Upper lobe of left lung (tissue), 6 donors: ENCODE results near the gene CPSF7. TPM values are rescaled to one million over a fixed set of nuclear protein-coding genes. Genes with fewer than 3 reads are reported as not detected.
"Not testable (repeated sequence)": the region's sequence is repeated elsewhere in the genome, so short reads cannot be mapped to it uniquely, and the experiment has no call there.

ENCODE experiments used
- ATAC-seq, 2 donors: fragments of 200-7000 bp; cut with Tn5 transposase; one replicate each; pipeline ENCODE4 v1.9.1; 2022; ENCODE audit warnings: mild to moderate bottlenecking in 2 of 2, moderate library complexity in 2 of 2; ENCODE audit not compliant: low FRiP score in 2 of 2
- DNase-seq, 2 donors: peaks; one replicate each; pipeline ENCODE4 v3.0.0-alpha.2; 2019 to 2020
- H3K27ac ChIP-seq, 4 donors: fragments of 200-600 bp; sonication (generic); one replicate each; pipeline ENCODE4 v1.5.1; 2016 to 2019
- H3K27me3 ChIP-seq, 4 donors: fragments of 200-600 bp; sonication (generic); one replicate each; pipeline ENCODE4 v1.5.1; 2017 to 2019
- H3K36me3 ChIP-seq, 4 donors: fragments of 200-600 bp; sonication (generic); one replicate each; pipeline ENCODE4 v1.5.1; 2016 to 2019
- H3K4me1 ChIP-seq, 4 donors: fragments of 200-600 bp; sonication (generic); one replicate each; pipeline ENCODE4 v1.5.1; 2018 to 2019
- H3K4me3 ChIP-seq, 4 donors: fragments of 200-600 bp; sonication (generic); one replicate each; pipeline ENCODE4 v1.5.1; 2017 to 2019; ENCODE audit warnings: mild to moderate bottlenecking in 2 of 4, moderate library complexity in 1 of 4
- H3K9me3 ChIP-seq, 4 donors: fragments of 200-600 bp; sonication (generic); one replicate each; pipeline ENCODE4 v1.5.1; 2018 to 2019
- CTCF ChIP-seq, 6 experiments: fragments of 450-650 bp in 4 of 6; fragments of 200-600 bp in 2 of 6; sonication (generic) in 2 of 6; IDR thresholded peaks; one replicate each; pipeline ENCODE4 v1.5.1; 2016 to 2019; ENCODE audit warnings: antibody characterized with exemption in 6 of 6
- EP300 ChIP-seq, 4 donors: sonication (generic); formaldehyde crosslinking; IDR thresholded peaks; one replicate each; pipeline ENCODE4 v1.5.1; 2017; ENCODE audit warnings: antibody characterized with exemption in 4 of 4, control low read depth in 2 of 4
- POLR2A ChIP-seq, 4 donors: fragments of 450-650 bp; IDR thresholded peaks; one replicate each; pipeline ENCODE4 v1.5.1; 2016 to 2017; ENCODE audit warnings: antibody characterized with exemption in 4 of 4, mild to moderate bottlenecking in 2 of 4
- POLR2AphosphoS5 ChIP-seq, 2 donors: sonication (generic); formaldehyde crosslinking; IDR thresholded peaks; one replicate each; pipeline ENCODE4 v1.5.1; 2017; ENCODE audit warnings: antibody characterized with exemption in 2 of 2
- WGBS, 2 donors: methylation state at CpG; one replicate each; pipeline ENCODE4 v1.1.5; 2017 to 2018; 5-methylcytosine and 5-hydroxymethylcytosine counted together
- total RNA-seq, 6 donors: library from RNA; depleted of rRNA in 4 of 6; stranded (reverse); fragments of >200 nt in 4 of 6; gene quantifications; one replicate each; pipeline versions ENCODE4 v1.1.0 to v1.2.1, GENCODE V29; 2016 to 2021
- donor health status: DM: no; HTN: no; CAD: no; lungs with moderate emphysema.
- donor health status: DM: no; HTN: yes; CAD: no; lungs with severe emphysema.

Gene CPSF7
- total RNA-seq, 6 donors from 2014 or later: 34.5 to 81.7 (median 57.1) TPM

GRCh38 chr11:61474013-61474643, 44.4 kb upstream of the CPSF7 start:
- Histone ChIP-seq H3K4me3 (no peak overlapping the region), H3K9me3 (no peaks in the 10 kb centered on the region), H3K27me3 (no peaks in the 10 kb centered on the region), H3K4me1 (peaks cover 0 to 18% (median 10%) of the 10 kb centered on the region in 4 donors), H3K36me3 (peaks cover 0 to 13% (median 0%) of the 10 kb centered on the region in 4 donors), H3K27ac (no peak overlapping the region)
- WGBS, 2 donors: 84 to 86% methylated on average over 6 of the region's 6 CpGs
- DNase-seq (no peak), ATAC-seq (peak in 1 of 2 donors; percentile 37)
- TF ChIP-seq CTCF (IDR thresholded peaks at IDR 0.05) (no peak), EP300 (IDR thresholded peaks at IDR 0.05) (no peak), POLR2AphosphoS5 (IDR thresholded peaks at IDR 0.05) (no peak), POLR2A (IDR thresholded peaks at IDR 0.05) (no peak)

- no peak for TF ChIP-seq EP300 (IDR thresholded peaks at IDR 0.05)
- TF ChIP-seq POLR2AphosphoS5 (IDR thresholded peaks at IDR 0.05): no peak
- no peak for TF ChIP-seq CTCF (IDR thresholded peaks at IDR 0.05)
- TF ChIP-seq POLR2A (IDR thresholded peaks at IDR 0.05): no peak
- ATAC-seq (peak in 1 of 2 donors; percentile 46), DNase-seq (no peak)
- Histone ChIP-seq H3K27ac (no peak overlapping the region), H3K9me3 (no peaks in the 10 kb centered on the region), H3K4me3 (no peak overlapping the region), H3K27me3 (no peaks in the 10 kb centered on the region), H3K36me3 (peaks cover 0 to 13% (median 2%) of the 10 kb centered on the region in 4 donors), H3K4me1 (peaks cover 0 to 18% (median 10%) of the 10 kb centered on the region in 4 donors)
- WGBS, 2 donors: 81 to 94% methylated on average over 3 of the region's 3 CpGs
These were observed 43.7 kb upstream of the CPSF7 start for GRCh38 chr11:61473370-61474012.

- Histone ChIP-seq H3K27me3 (no peaks in the 10 kb centered on the region), H3K4me3 (no peak overlapping the region), H3K27ac (peak overlapping the region in 2 of 4 donors; percentile 59 to 60), H3K9me3 (no peaks in the 10 kb centered on the region), H3K4me1 (peaks cover 0 to 16% (median 9%) of the 10 kb centered on the region in 4 donors), H3K36me3 (peaks cover 0 to 14% (median 3%) of the 10 kb centered on the region in 4 donors)
- DNase-seq (peak in 1 of 2 donors; percentile 37), ATAC-seq (peak in 1 of 2 donors; percentile 72)
- TF ChIP-seq EP300 (IDR thresholded peaks at IDR 0.05) (no peak), POLR2A (IDR thresholded peaks at IDR 0.05) (no peak)
- 76 to 86% methylated on average over 5 of the region's 5 CpGs for WGBS, 2 donors
These were observed 43.1 kb upstream of the CPSF7 start for GRCh38 chr11:61472868-61473267.

- H3K4me3 ChIP-seq: no peak overlapping the region
- TF ChIP-seq EP300 (IDR thresholded peaks at IDR 0.05): peak in 1 of 4 donors; percentile 10
- TF ChIP-seq CTCF (IDR thresholded peaks at IDR 0.05): no peak
- TF ChIP-seq POLR2A (IDR thresholded peaks at IDR 0.05): no peak
- peak in 1 of 2 donors; percentile 32 for TF ChIP-seq POLR2AphosphoS5 (IDR thresholded peaks at IDR 0.05)
- H3K27me3 ChIP-seq: no peaks in the 10 kb centered on the region
- ATAC-seq (peak; percentile 66 to 74), DNase-seq (peak in 1 of 2 donors; percentile 89)
- WGBS, 2 donors: 40 to 46% methylated on average over 5 of the region's 5 CpGs
- H3K36me3 ChIP-seq: peaks cover 0 to 17% (median 6%) of the 10 kb centered on the region in 4 donors
- H3K27ac ChIP-seq: peak overlapping the region; percentile 59 to 69 (median 62)
- H3K4me1 ChIP-seq: peaks cover 0 to 11% (median 7%) of the 10 kb centered on the region in 4 donors
- H3K9me3 ChIP-seq: no peaks in the 10 kb centered on the region
These were observed 42.5 kb upstream of the CPSF7 start for GRCh38 chr11:61472282-61472681.

- Histone ChIP-seq H3K36me3 (peaks cover 0 to 21% (median 7%) of the 10 kb centered on the region in 4 donors), H3K4me3 (no peak overlapping the region), H3K4me1 (peaks cover 0 to 11% (median 7%) of the 10 kb centered on the region in 4 donors), H3K27me3 (no peaks in the 10 kb centered on the region), H3K27ac (no peak overlapping the region), H3K9me3 (no peaks in the 10 kb centered on the region)
- no peak for TF ChIP-seq EP300 (IDR thresholded peaks at IDR 0.05)
- TF ChIP-seq POLR2AphosphoS5 (IDR thresholded peaks at IDR 0.05): no peak
- TF ChIP-seq CTCF (IDR thresholded peaks at IDR 0.05): no peak
- no peak for TF ChIP-seq POLR2A (IDR thresholded peaks at IDR 0.05)
- DNase-seq (no peak), ATAC-seq (no peak)
- 85 to 100% methylated on average over 2 to 7 of the region's 7 CpGs for WGBS, 2 donors
These were observed 38.2 kb upstream of the CPSF7 start for GRCh38 chr11:61468002-61468401.

- not testable (repeated sequence) for DNase-seq, H3K4me3 ChIP-seq, H3K27me3 ChIP-seq, ATAC-seq, H3K4me1 ChIP-seq, H3K9me3 ChIP-seq, H3K27ac ChIP-seq
- WGBS, 2 donors: 84 to 87% methylated on average over 6 of the region's 6 CpGs
- peaks cover 0 to 23% (median 9%) of the 10 kb centered on the region in 4 donors for H3K36me3 ChIP-seq
These were observed 37.8 kb upstream of the CPSF7 start for GRCh38 chr11:61467602-61468001.
